Ishikawa (cell line): ENCODE results near the gene BOLA2B.

Experiments
- CEBPB ChIP-seq: IDR thresholded peaks from 2 replicates; pipeline ENCODE4 v1.6.1; 2012
- CREB1 ChIP-seq: IDR thresholded peaks from 2 replicates; pipeline ENCODE4 v1.6.1; 2012; ENCODE audit warnings: low read depth
- EGR1 ChIP-seq: IDR thresholded peaks from 2 replicates; pipeline ENCODE4 v1.6.1; 2012
- EP300 ChIP-seq: IDR thresholded peaks from 2 replicates; pipeline ENCODE4 v1.6.1; 2012; ENCODE audit warnings: borderline replicate concordance
- FOXM1 ChIP-seq: IDR thresholded peaks from 2 replicates; pipeline ENCODE4 v1.6.1; 2012; ENCODE audit warnings: low read depth, borderline replicate concordance
- NFIC ChIP-seq: IDR thresholded peaks from 2 replicates; pipeline ENCODE4 v1.6.1; 2012
- RAD21 ChIP-seq: IDR thresholded peaks from 2 replicates; pipeline ENCODE4 v1.6.1; 2012; ENCODE audit warnings: low read depth
- TAF1 ChIP-seq: IDR thresholded peaks from 2 replicates; pipeline ENCODE4 v1.6.1; 2012; ENCODE audit warnings: low read depth, mild to moderate bottlenecking
- TCF12 ChIP-seq: IDR thresholded peaks from 2 replicates; pipeline ENCODE4 v1.6.1; 2012; ENCODE audit warnings: low read depth
- TEAD4 ChIP-seq: IDR thresholded peaks from 2 replicates; pipeline ENCODE4 v1.6.1; 2012
- YY1 ChIP-seq: IDR thresholded peaks from 2 replicates; pipeline ENCODE4 v1.6.1; 2012; ENCODE audit warnings: low read depth
- ZBTB7A ChIP-seq: IDR thresholded peaks from 2 replicates; pipeline ENCODE4 v1.6.1; 2012; ENCODE audit warnings: low read depth
- TF ChIP-seq, protein P1 (sequence below): IDR thresholded peaks from 2 replicates; pipeline ENCODE4 v1.6.1; 2012
- TF ChIP-seq, protein P2 (sequence below): IDR thresholded peaks from 2 replicates; pipeline ENCODE4 v1.6.1; 2012; ENCODE audit warnings: low read depth, mild to moderate bottlenecking
- TF ChIP-seq, protein P3 (sequence below): IDR thresholded peaks from 2 replicates; pipeline ENCODE4 v1.6.1; 2012

Gene BOLA2B

DNA sequence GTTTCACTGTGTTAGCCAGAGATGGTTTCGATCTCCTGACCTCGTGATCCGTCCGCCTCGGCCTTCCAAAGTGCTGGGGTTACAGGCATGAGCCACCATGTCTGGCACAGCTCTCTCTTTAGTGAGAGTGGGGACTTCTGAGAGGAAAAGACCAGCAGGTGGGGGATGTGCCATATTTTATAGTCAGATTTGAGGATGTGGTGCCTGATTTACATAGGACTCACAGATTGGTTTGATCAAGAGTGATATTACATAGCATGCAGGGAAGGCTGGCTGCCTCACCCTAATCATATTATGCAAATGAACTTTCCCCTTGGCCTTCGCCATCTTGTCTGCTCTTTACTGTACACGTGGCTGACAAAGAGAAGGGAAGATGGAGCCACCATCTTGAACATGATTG lies 42.4 kb downstream of the BOLA2B start:
- TF ChIP-seq, protein P1, sequence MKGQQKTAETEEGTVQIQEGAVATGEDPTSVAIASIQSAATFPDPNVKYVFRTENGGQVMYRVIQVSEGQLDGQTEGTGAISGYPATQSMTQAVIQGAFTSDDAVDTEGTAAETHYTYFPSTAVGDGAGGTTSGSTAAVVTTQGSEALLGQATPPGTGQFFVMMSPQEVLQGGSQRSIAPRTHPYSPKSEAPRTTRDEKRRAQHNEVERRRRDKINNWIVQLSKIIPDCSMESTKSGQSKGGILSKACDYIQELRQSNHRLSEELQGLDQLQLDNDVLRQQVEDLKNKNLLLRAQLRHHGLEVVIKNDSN, result no peak
- TF ChIP-seq RAD21 (no peak), CREB1 (no peak), NFIC (no peak), EGR1 (no peak), TEAD4 (no peak), YY1 (no peak), FOXM1 (no peak), TAF1 (no peak), ZBTB7A (no peak), EP300 (no peak), CEBPB (no peak), TCF12 (no peak)
- TF ChIP-seq, protein P2, sequence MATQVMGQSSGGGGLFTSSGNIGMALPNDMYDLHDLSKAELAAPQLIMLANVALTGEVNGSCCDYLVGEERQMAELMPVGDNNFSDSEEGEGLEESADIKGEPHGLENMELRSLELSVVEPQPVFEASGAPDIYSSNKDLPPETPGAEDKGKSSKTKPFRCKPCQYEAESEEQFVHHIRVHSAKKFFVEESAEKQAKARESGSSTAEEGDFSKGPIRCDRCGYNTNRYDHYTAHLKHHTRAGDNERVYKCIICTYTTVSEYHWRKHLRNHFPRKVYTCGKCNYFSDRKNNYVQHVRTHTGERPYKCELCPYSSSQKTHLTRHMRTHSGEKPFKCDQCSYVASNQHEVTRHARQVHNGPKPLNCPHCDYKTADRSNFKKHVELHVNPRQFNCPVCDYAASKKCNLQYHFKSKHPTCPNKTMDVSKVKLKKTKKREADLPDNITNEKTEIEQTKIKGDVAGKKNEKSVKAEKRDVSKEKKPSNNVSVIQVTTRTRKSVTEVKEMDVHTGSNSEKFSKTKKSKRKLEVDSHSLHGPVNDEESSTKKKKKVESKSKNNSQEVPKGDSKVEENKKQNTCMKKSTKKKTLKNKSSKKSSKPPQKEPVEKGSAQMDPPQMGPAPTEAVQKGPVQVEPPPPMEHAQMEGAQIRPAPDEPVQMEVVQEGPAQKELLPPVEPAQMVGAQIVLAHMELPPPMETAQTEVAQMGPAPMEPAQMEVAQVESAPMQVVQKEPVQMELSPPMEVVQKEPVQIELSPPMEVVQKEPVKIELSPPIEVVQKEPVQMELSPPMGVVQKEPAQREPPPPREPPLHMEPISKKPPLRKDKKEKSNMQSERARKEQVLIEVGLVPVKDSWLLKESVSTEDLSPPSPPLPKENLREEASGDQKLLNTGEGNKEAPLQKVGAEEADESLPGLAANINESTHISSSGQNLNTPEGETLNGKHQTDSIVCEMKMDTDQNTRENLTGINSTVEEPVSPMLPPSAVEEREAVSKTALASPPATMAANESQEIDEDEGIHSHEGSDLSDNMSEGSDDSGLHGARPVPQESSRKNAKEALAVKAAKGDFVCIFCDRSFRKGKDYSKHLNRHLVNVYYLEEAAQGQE, result no peak
- TF ChIP-seq, protein P3, sequence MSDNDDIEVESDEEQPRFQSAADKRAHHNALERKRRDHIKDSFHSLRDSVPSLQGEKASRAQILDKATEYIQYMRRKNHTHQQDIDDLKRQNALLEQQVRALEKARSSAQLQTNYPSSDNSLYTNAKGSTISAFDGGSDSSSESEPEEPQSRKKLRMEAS, result no peak

DNA sequence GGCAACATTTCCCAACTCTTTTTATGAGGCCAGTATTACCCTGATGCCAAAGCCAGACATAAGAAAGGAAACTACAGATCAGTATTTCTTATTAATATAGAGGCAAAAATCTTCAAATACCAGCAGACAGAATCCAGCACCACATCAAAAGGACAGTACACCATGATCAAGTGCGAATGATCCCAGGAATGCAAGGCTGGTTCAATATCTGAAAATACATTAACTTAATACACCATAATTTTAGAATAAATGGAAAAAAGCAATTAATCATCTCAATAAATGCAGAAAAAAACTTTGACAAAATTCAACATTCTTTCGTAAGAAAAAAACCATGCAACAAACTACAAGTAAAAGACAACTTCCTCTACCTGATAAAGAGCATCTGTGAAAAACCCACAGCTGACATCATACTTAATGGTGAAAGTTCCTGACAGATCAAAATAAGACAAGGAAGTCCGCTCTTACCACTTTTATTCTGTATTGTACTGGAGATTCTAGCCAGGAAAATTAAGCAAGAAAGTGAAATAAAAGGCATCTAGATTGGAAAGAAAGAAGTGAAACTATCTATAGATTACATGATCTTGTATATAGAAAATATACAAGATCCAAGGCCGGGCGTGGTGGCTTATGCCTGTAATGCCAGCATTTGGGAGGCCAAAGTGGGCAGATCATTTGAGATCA lies 44.1 kb downstream of the BOLA2B start:
- TF ChIP-seq, protein P1, result no peak
- TF ChIP-seq, protein P2, result no peak
- TF ChIP-seq EP300 (no peak), CEBPB (no peak), EGR1 (no peak), CREB1 (no peak), ZBTB7A (no peak), TAF1 (no peak), TEAD4 (no peak), TCF12 (no peak), FOXM1 (no peak), NFIC (no peak), RAD21 (no peak)
- TF ChIP-seq, protein P3, result no peak

DNA sequence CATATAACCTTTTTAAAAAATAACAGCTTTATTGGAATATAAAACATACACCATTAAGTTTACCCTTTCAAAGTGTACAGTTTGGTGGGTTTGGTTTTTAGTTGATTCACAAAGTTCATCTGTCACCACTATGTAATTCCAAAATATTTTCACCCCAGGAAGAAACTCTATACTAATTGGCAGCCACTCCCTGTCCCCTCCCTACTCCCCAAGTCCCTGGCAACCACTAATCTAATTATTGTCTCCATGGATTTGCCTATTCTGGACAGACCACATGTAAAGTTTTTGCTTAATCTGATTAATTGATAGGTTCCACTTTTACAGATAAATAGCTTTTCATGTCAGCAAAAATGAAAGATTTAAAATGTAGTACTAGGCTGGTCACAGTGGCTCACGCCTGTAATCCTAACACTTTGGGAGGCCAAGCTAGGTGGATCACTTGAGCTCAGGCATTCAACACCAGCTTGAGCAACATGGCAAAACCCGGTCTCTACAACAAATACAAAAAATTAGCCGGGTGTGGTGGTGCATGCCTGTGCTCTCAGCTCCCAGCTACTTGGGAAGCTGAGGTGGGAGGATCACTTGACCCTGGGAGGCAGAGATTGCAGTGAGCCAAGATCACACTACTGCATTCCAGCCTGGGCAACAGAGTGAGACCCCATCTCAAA lies 45.5 kb downstream of the BOLA2B start:
- TF ChIP-seq RAD21, result no peak
- TF ChIP-seq TCF12, result no peak
- TF ChIP-seq, protein P2, result no peak
- TF ChIP-seq ZBTB7A, result no peak
- TF ChIP-seq TEAD4, result no peak
- no peak for TF ChIP-seq TAF1
- no peak for TF ChIP-seq YY1
- TF ChIP-seq, protein P1, result no peak
- TF ChIP-seq, protein P3, result no peak
